Measurements from ENCODE around the gene FUT7. TPM values are rescaled to one million over a fixed set of nuclear protein-coding genes. Genes with fewer than 3 reads are reported as not detected.
A peak's percentile ranks its signal among the peaks of the same experiment; 100 is the strongest.

Gene FUT7
- total RNA-seq, 1 donor: not detected

GRCh38 chr9:137078701-137079400, 47.0 kb upstream of the FUT7 start:
- H3K79me2 ChIP-seq (ENCODE audit: insufficient read depth, low read length): peaks cover 42% of the 10 kb centered on the region
- H3K4me3 ChIP-seq (ENCODE audit: insufficient read depth, low read length): peak overlapping the region; percentile 79
- no peak overlapping the region for H3K27ac ChIP-seq (ENCODE audit: low read depth, low read length)
- TF ChIP-seq, protein P1, sequence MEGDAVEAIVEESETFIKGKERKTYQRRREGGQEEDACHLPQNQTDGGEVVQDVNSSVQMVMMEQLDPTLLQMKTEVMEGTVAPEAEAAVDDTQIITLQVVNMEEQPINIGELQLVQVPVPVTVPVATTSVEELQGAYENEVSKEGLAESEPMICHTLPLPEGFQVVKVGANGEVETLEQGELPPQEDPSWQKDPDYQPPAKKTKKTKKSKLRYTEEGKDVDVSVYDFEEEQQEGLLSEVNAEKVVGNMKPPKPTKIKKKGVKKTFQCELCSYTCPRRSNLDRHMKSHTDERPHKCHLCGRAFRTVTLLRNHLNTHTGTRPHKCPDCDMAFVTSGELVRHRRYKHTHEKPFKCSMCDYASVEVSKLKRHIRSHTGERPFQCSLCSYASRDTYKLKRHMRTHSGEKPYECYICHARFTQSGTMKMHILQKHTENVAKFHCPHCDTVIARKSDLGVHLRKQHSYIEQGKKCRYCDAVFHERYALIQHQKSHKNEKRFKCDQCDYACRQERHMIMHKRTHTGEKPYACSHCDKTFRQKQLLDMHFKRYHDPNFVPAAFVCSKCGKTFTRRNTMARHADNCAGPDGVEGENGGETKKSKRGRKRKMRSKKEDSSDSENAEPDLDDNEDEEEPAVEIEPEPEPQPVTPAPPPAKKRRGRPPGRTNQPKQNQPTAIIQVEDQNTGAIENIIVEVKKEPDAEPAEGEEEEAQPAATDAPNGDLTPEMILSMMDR (IDR thresholded peaks at IDR 0.05; ENCODE audit: extremely low read depth, low read depth, low read length): no peak
- no peak overlapping the region for H2AFZ ChIP-seq (ENCODE audit: low read length)
- peaks cover 6% of the 10 kb centered on the region for H4K20me1 ChIP-seq (ENCODE audit: insufficient read depth, low read length)
- peaks cover 23% of the 10 kb centered on the region for H3K36me3 ChIP-seq (ENCODE audit: insufficient read depth, low read length)
- H3K9me3 ChIP-seq (ENCODE audit: low read depth, low read length): no peaks in the 10 kb centered on the region
- DNase-seq (ENCODE audit: insufficient read length, low spot score, missing footprints): peak; percentile 73
- no peaks in the 10 kb centered on the region for H3K27me3 ChIP-seq (ENCODE audit: insufficient read depth, low read length)
- H3K4me2 ChIP-seq (ENCODE audit: insufficient read depth, low read length): peak overlapping the region; percentile 85
- peaks cover 14% of the 10 kb centered on the region for H3K4me1 ChIP-seq (ENCODE audit: insufficient read depth, low read length)

- TF ChIP-seq, protein P1 (IDR thresholded peaks at IDR 0.05; ENCODE audit: extremely low read depth, low read depth, low read length): no peak
- Histone ChIP-seq H3K36me3 (ENCODE audit: insufficient read depth, low read length) (peaks cover 23% of the 10 kb centered on the region), H3K27ac (ENCODE audit: low read depth, low read length) (no peak overlapping the region), H3K4me1 (ENCODE audit: insufficient read depth, low read length) (peaks cover 7% of the 10 kb centered on the region), H2AFZ (ENCODE audit: low read length) (no peak overlapping the region), H4K20me1 (ENCODE audit: insufficient read depth, low read length) (peaks cover 6% of the 10 kb centered on the region), H3K27me3 (ENCODE audit: insufficient read depth, low read length) (no peaks in the 10 kb centered on the region), H3K9me3 (ENCODE audit: low read depth, low read length) (no peaks in the 10 kb centered on the region), H3K4me2 (ENCODE audit: insufficient read depth, low read length) (peak overlapping the region; percentile 85), H3K79me2 (ENCODE audit: insufficient read depth, low read length) (peaks cover 42% of the 10 kb centered on the region), H3K4me3 (ENCODE audit: insufficient read depth, low read length) (peak overlapping the region; percentile 79)
- peak; percentile 91 for DNase-seq (ENCODE audit: insufficient read length, low spot score, missing footprints)
Observed at GRCh38 chr9:137077758-137078693, 46.1 kb upstream of the FUT7 start.

DNA sequence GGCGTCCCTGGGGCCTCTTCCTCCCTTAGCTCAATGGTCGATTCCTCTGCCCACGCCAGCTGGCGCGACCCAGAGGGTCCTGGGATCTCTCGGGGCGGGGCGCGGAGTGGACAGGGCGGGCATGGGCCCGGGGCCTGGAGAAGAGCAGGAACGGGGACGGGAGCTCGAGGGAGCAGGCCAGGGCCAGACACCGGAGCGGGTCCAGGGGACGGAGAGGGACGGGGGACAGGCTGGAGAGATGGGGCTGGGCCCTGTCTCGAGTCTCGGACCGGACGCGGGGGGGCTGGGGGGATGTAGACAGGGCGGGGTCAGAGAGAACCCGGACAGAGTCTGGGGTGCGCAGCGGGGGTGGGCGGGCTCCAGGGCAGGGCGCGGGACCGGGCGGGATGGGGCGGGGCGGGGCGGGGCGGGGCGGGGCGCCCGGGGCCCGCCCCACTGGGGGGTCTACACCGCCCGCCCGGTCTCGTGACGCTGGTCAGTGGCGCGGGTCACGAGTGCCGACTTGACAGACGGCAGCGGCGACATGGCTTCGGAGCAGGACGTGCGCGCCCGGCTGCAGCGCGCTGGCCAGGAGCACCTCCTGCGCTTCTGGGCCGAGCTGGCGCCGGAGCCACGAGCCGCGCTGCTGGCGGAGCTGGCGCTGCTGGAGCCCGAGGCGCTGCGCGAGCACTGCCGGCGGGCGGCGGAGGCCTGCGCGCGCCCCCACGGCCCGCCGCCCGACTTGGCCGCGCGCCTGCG, 45.3 kb upstream of the FUT7 start, which contains the start of gene UAP1L1:
Gene UAP1L1 (plus strand): TSS at position 508 of the 738 bp plus-strand sequence. CDS start 16 bp downstream, at position 524.
- Histone ChIP-seq H3K36me3 (ENCODE audit: insufficient read depth, low read length) (peaks cover 19% of the 10 kb centered on the region), H3K79me2 (ENCODE audit: insufficient read depth, low read length) (peaks cover 41% of the 10 kb centered on the region), H3K4me1 (ENCODE audit: insufficient read depth, low read length) (no peaks in the 10 kb centered on the region), H2AFZ (ENCODE audit: low read length) (peak within 1 kb of the TSS; percentile 83), H3K27me3 (ENCODE audit: insufficient read depth, low read length) (no peaks in the 10 kb centered on the region), H3K27ac (ENCODE audit: low read depth, low read length) (no peak within 1 kb of the TSS), H3K9me3 (ENCODE audit: low read depth, low read length) (no peaks in the 10 kb centered on the region), H4K20me1 (ENCODE audit: insufficient read depth, low read length) (peaks cover 6% of the 10 kb centered on the region), H3K4me3 (ENCODE audit: insufficient read depth, low read length) (peak within 1 kb of the TSS; percentile 79), H3K4me2 (ENCODE audit: insufficient read depth, low read length) (peak within 1 kb of the TSS; percentile 85)
- TF ChIP-seq, protein P1 (IDR thresholded peaks at IDR 0.05; ENCODE audit: extremely low read depth, low read depth, low read length): no peak
- peak; percentile 95 for DNase-seq (ENCODE audit: insufficient read length, low spot score, missing footprints)

All from osteoblast (primary cell).